Activated CD8-positive, alpha-beta memory T cell treated with anti-CD3 and anti-CD28 coated beads, Interleukin-2, amount 50 U/mL, for 24 hours (primary cell): ENCODE results near the gene TRPM5.
"Not testable (repeated sequence)": the region's sequence is repeated elsewhere in the genome, so short reads cannot be mapped to it uniquely, and the experiment has no call there.

Experiments
- DNase-seq: peaks from one replicate; pipeline ENCODE4 v3.0.0-alpha.2; 2020; ENCODE audit errors: extremely low read depth

The TRPM5 gene

GRCh38 chr11:2443881-2444820, at the start of gene TRPM5:
Gene TRPM5, minus strand, starts transcription at chr11:2444514. Its CDS starts 21,478 bp downstream, at chr11:2423036.
- peak; percentile 42 for DNase-seq

- DNase-seq: no peak
These were observed 44.8 kb upstream of the TRPM5 start for GRCh38 chr11:2489083-2489482.

GRCh38 chr11:2488004-2488403, 43.7 kb upstream of the TRPM5 start:
- DNase-seq: no peak

- no peak for DNase-seq
These were observed 40.3 kb upstream of the TRPM5 start for GRCh38 chr11:2484576-2485125.

GRCh38 chr11:2483426-2483825, 39.1 kb upstream of the TRPM5 start:
- DNase-seq: no peak

- DNase-seq: no peak
These were observed 38.4 kb upstream of the TRPM5 start for GRCh38 chr11:2482745-2483144.

GRCh38 chr11:2482204-2482603, 37.9 kb upstream of the TRPM5 start:
- DNase-seq: no peak

- DNase-seq: no peak
These were observed 36.9 kb upstream of the TRPM5 start for GRCh38 chr11:2481253-2481652.

GRCh38 chr11:2480874-2481220, 36.5 kb upstream of the TRPM5 start:
- no peak for DNase-seq

- not testable (repeated sequence) for DNase-seq
These were observed 36.0 kb upstream of the TRPM5 start for GRCh38 chr11:2480067-2480873.

- no peak for DNase-seq
These were observed 33.6 kb upstream of the TRPM5 start for GRCh38 chr11:2477936-2478335.

- DNase-seq: no peak
These were observed 32.9 kb upstream of the TRPM5 start for GRCh38 chr11:2477254-2477653.

GRCh38 chr11:2475136-2475918, 31.0 kb upstream of the TRPM5 start:
- no peak for DNase-seq

GRCh38 chr11:2474059-2474901, 30.0 kb upstream of the TRPM5 start:
- no peak for DNase-seq

GRCh38 chr11:2473361-2474058, 29.2 kb upstream of the TRPM5 start:
- no peak for DNase-seq

GRCh38 chr11:2472428-2473186, 28.3 kb upstream of the TRPM5 start:
- no peak for DNase-seq

GRCh38 chr11:2471804-2472096, 27.4 kb upstream of the TRPM5 start:
- DNase-seq: no peak

- DNase-seq: no peak
These were observed 26.9 kb upstream of the TRPM5 start for GRCh38 chr11:2471048-2471803.

- no peak for DNase-seq
These were observed 26.2 kb upstream of the TRPM5 start for GRCh38 chr11:2470495-2470894.
